Upper lobe of left lung (tissue), 6 donors: ENCODE measurements around the gene MICAL3. TPM values are rescaled to one million over a fixed set of nuclear protein-coding genes. Genes with fewer than 3 reads are reported as not detected.

ENCODE experiments used
- ATAC-seq, 2 donors: fragments of 200-7000 bp; cut with Tn5 transposase; one replicate each; pipeline ENCODE4 v1.9.1; 2022; ENCODE audit warnings: mild to moderate bottlenecking in 2 of 2, moderate library complexity in 2 of 2; ENCODE audit not compliant: low FRiP score in 2 of 2
- DNase-seq, 2 donors: peaks; one replicate each; pipeline ENCODE4 v3.0.0-alpha.2; 2019 to 2020
- H3K27ac ChIP-seq, 4 donors: fragments of 200-600 bp; sonication (generic); one replicate each; pipeline ENCODE4 v1.5.1; 2016 to 2019
- H3K27me3 ChIP-seq, 4 donors: fragments of 200-600 bp; sonication (generic); one replicate each; pipeline ENCODE4 v1.5.1; 2017 to 2019
- H3K36me3 ChIP-seq, 4 donors: fragments of 200-600 bp; sonication (generic); one replicate each; pipeline ENCODE4 v1.5.1; 2016 to 2019
- H3K4me1 ChIP-seq, 4 donors: fragments of 200-600 bp; sonication (generic); one replicate each; pipeline ENCODE4 v1.5.1; 2018 to 2019
- H3K4me3 ChIP-seq, 4 donors: fragments of 200-600 bp; sonication (generic); one replicate each; pipeline ENCODE4 v1.5.1; 2017 to 2019; ENCODE audit warnings: mild to moderate bottlenecking in 2 of 4, moderate library complexity in 1 of 4
- H3K9me3 ChIP-seq, 4 donors: fragments of 200-600 bp; sonication (generic); one replicate each; pipeline ENCODE4 v1.5.1; 2018 to 2019
- EP300 ChIP-seq, 4 donors: sonication (generic); formaldehyde crosslinking; IDR thresholded peaks; one replicate each; pipeline ENCODE4 v1.5.1; 2017; ENCODE audit warnings: antibody characterized with exemption in 4 of 4, control low read depth in 2 of 4
- POLR2A ChIP-seq, 4 donors: fragments of 450-650 bp; IDR thresholded peaks; one replicate each; pipeline ENCODE4 v1.5.1; 2016 to 2017; ENCODE audit warnings: antibody characterized with exemption in 4 of 4, mild to moderate bottlenecking in 2 of 4
- POLR2AphosphoS5 ChIP-seq, 2 donors: sonication (generic); formaldehyde crosslinking; IDR thresholded peaks; one replicate each; pipeline ENCODE4 v1.5.1; 2017; ENCODE audit warnings: antibody characterized with exemption in 2 of 2
- WGBS, 2 donors: methylation state at CpG; one replicate each; pipeline ENCODE4 v1.1.5; 2017 to 2018; 5-methylcytosine and 5-hydroxymethylcytosine counted together
- small RNA-seq, 4 donors: library from RNA; depleted of rRNA; stranded (forward); fragments of <200 nt; gene quantifications; one replicate each; pipeline ENCODE3, GENCODE V24; 2016
- total RNA-seq, 6 donors: library from RNA; depleted of rRNA in 4 of 6; stranded (reverse); fragments of >200 nt in 4 of 6; gene quantifications; one replicate each; pipeline versions ENCODE4 v1.1.0 to v1.2.1, GENCODE V29; 2016 to 2021
- TF ChIP-seq, protein P1 (sequence below), 6 experiments: fragments of 450-650 bp in 4 of 6; fragments of 200-600 bp in 2 of 6; sonication (generic) in 2 of 6; IDR thresholded peaks; one replicate each; pipeline ENCODE4 v1.5.1; 2016 to 2019; ENCODE audit warnings: antibody characterized with exemption in 6 of 6
- donor health status: DM: no; HTN: no; CAD: no; lungs with moderate emphysema.
- donor health status: DM: no; HTN: yes; CAD: no; lungs with severe emphysema.

MICAL3 gene
- total RNA-seq, 6 donors from 2014 or later: 6.4 to 39.8 (median 23.4) TPM

DNA sequence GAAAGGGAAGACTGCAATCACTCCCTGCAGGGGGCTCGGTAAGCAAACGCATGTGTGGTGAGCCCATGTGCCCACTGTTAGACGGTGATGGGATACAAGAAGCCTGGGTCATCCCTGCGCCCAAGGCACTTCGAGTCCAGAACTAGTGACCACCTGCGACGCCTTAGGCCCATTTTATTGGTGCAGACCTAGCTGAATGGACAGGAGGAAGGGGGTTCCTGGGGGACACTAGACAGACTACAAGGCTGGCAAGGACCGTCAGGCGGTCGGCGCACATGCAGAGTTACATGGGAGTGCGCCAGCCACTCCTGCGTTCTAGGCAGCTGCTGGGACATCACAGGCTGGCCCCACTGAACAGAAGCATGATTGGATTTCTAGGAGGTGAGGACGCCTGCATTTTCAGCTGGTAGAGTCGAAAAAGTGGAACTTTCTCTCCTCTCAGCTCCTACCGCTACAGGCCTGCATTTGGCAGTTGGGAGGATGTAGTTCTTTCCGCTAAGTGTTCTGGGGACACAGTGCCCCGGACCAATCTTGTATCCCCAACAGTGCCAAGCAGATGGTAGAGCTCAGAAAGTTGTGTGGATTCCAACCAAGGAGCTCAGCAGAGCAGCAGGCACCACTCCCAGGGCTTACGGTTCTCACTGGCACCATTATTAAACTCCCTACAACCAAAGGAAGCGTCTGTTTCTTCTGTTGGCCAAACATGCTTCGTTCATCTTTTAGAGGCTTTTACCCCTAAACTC, 285.8 kb downstream of the MICAL3 start:
- Histone ChIP-seq H3K9me3 (no peaks in the 10 kb centered on the region), H3K4me3 (no peak overlapping the region), H3K4me1 (peaks cover 0 to 5% (median under 1%) of the 10 kb centered on the region in 4 donors), H3K36me3 (peaks cover 13 to 49% (median 28%) of the 10 kb centered on the region in 4 donors), H3K27me3 (no peaks in the 10 kb centered on the region), H3K27ac (no peak overlapping the region)
- DNase-seq: no peak
- TF ChIP-seq POLR2AphosphoS5 (IDR thresholded peaks at IDR 0.05) (no peak), EP300 (IDR thresholded peaks at IDR 0.05) (no peak), POLR2A (IDR thresholded peaks at IDR 0.05) (no peak)
- TF ChIP-seq, protein P1, sequence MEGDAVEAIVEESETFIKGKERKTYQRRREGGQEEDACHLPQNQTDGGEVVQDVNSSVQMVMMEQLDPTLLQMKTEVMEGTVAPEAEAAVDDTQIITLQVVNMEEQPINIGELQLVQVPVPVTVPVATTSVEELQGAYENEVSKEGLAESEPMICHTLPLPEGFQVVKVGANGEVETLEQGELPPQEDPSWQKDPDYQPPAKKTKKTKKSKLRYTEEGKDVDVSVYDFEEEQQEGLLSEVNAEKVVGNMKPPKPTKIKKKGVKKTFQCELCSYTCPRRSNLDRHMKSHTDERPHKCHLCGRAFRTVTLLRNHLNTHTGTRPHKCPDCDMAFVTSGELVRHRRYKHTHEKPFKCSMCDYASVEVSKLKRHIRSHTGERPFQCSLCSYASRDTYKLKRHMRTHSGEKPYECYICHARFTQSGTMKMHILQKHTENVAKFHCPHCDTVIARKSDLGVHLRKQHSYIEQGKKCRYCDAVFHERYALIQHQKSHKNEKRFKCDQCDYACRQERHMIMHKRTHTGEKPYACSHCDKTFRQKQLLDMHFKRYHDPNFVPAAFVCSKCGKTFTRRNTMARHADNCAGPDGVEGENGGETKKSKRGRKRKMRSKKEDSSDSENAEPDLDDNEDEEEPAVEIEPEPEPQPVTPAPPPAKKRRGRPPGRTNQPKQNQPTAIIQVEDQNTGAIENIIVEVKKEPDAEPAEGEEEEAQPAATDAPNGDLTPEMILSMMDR (IDR thresholded peaks at IDR 0.05): no peak
- 89 to 92% methylated on average over 18 to 21 of the region's 21 CpGs for WGBS, 2 donors
- ATAC-seq: no peak

Small RNA genes within 50 kb of the gene (small RNA-seq; reads per million reads assigned to genes)
- gene MIR3198-1 (0 reads per million in 4 donors), gene MIR648 (0 reads per million in 4 donors)

Other genes with a start within 250 kb of the MICAL3 start
- 10 to 100 TPM; 17.2 to 42.1 (median 32.9) TPM for gene PEX26, start 53.4 kb upstream of the MICAL3 start, total RNA-seq
- gene TUBA8, start 86.2 kb upstream of the MICAL3 start, total RNA-seq: 1 to 10 TPM in 1 of 6 donors, under 1 TPM in 4, not detected in 1; 0.61 to 1.2 (median 0.81) TPM
- gene USP18, start 125.6 kb upstream of the MICAL3 start, total RNA-seq: 10 to 100 TPM in 5 of 6 donors, 1 to 10 TPM in 1; 9.1 to 13.4 (median 12.2) TPM